Keratinocyte (primary cell): Measurements from ENCODE around the gene DIO1. TPM values are rescaled to one million over a fixed set of nuclear protein-coding genes. Genes with fewer than 3 reads are reported as not detected.

Experiments used
- DNase-seq: peaks from one replicate; pipeline ENCODE4 v3.0.0-alpha.2; 2011; ENCODE audit warnings: low read depth, missing footprints, low spot score
- FAIRE-seq: peaks from 2 replicates; lab custom pipeline; 2011; peaks lifted over from hg19 to GRCh38; lab: Jason Lieb, UNC
- H2AFZ ChIP-seq: 2 replicates; pipeline ENCODE4 v1.6.0; 2012; ENCODE audit warnings: low read length, control low read depth, inconsistent platforms; ENCODE audit not compliant: control insufficient read depth
- H3K27ac ChIP-seq: 2 replicates; pipeline ENCODE4 v1.5.1; 2011; ENCODE audit warnings: low read length; ENCODE audit not compliant: control insufficient read depth, insufficient read depth
- H3K27me3 ChIP-seq: 3 replicates; pipeline ENCODE4 v1.6.0; 2011; ENCODE audit warnings: low read length; ENCODE audit not compliant: control insufficient read depth, insufficient read depth; ENCODE audit errors: extremely low read depth
- H3K36me3 ChIP-seq, 2 experiments: 2 replicates in 1 of 2; 3 replicates in 1 of 2; pipeline ENCODE4 v1.5.1; 2011; ENCODE audit warnings: low read length in 2 of 2, mild to moderate bottlenecking in 1 of 2; ENCODE audit not compliant: control insufficient read depth in 2 of 2, insufficient read depth in 2 of 2; ENCODE audit errors: extremely low read depth in 1 of 2
- H3K4me1 ChIP-seq: 3 replicates; pipeline ENCODE4 v1.5.1; 2011; ENCODE audit warnings: low read length; ENCODE audit not compliant: control insufficient read depth, insufficient read depth; ENCODE audit errors: extremely low read depth
- H3K4me2 ChIP-seq: 3 replicates; pipeline ENCODE4 v1.6.0; 2011; ENCODE audit warnings: low read depth, low read length; ENCODE audit not compliant: control insufficient read depth, insufficient read depth; ENCODE audit errors: extremely low read depth
- H3K4me3 ChIP-seq, 3 experiments: fragments of 200-600 bp in 1 of 3; sonication (generic) in 1 of 3; 2 replicates in 2 of 3; 3 replicates in 1 of 3; pipeline ENCODE4 v1.5.1; 2011 to 2016; ENCODE audit warnings: low read length in 3 of 3, mild to moderate bottlenecking in 3 of 3, control low read depth in 2 of 3, inconsistent platforms in 1 of 3, low read depth in 1 of 3, mixed read lengths in 1 of 3, mixed run types in 1 of 3, moderate library complexity in 1 of 3; ENCODE audit not compliant: control insufficient read depth in 2 of 3, insufficient read depth in 2 of 3; ENCODE audit errors: extremely low read depth in 1 of 3
- H3K79me2 ChIP-seq: 2 replicates; pipeline ENCODE4 v1.6.0; 2012; ENCODE audit warnings: low read length; ENCODE audit not compliant: control insufficient read depth, insufficient read depth
- H3K9ac ChIP-seq: 3 replicates; pipeline ENCODE4 v1.6.0; 2011; ENCODE audit warnings: low read length; ENCODE audit not compliant: control insufficient read depth, insufficient read depth; ENCODE audit errors: extremely low read depth
- H3K9me1 ChIP-seq: 3 replicates; pipeline ENCODE4 v1.6.0; 2011; ENCODE audit warnings: low read length; ENCODE audit not compliant: control insufficient read depth, insufficient read depth; ENCODE audit errors: extremely low read depth
- H3K9me3 ChIP-seq: 2 replicates; pipeline ENCODE4 v1.5.1; 2012; ENCODE audit warnings: low read depth, low read length; ENCODE audit not compliant: control insufficient read depth
- H4K20me1 ChIP-seq: 3 replicates; pipeline ENCODE4 v1.6.0; 2011; ENCODE audit warnings: low read length; ENCODE audit not compliant: control insufficient read depth, insufficient read depth; ENCODE audit errors: extremely low read depth
- CTCF ChIP-seq, 3 experiments: IDR thresholded peaks in 1 of 3; conservative IDR thresholded peaks in 1 of 3; optimal IDR thresholded peaks in 1 of 3; 2 replicates in 2 of 3; 3 replicates in 1 of 3; pipeline versions ENCODE3 to v1.5.1; 2011; ENCODE audit warnings: low read length in 3 of 3, mild to moderate bottlenecking in 3 of 3, moderate library complexity in 2 of 3, control low read depth in 1 of 3, inconsistent platforms in 1 of 3; ENCODE audit not compliant: insufficient read depth in 2 of 3; ENCODE audit errors: extremely low read depth in 1 of 3
- EZH2 ChIP-seq: IDR thresholded peaks from one replicate; pipeline ENCODE4 v1.6.1; 2012; ENCODE audit warnings: inconsistent platforms, mild to moderate bottlenecking, low read length, moderate library complexity
- dilution Hi-C: fragments of 300-500 bp; cut with MboI; formaldehyde crosslinking; loops from one replicate; pipeline ENCODE4 v1.7.0; 2020; ENCODE audit warnings: low sequenced_read_pairs; ENCODE audit not compliant: extremely low pct_ligation_motif_present
- polyA plus RNA-seq, 5 experiments: library from polyadenylated mRNA; depleted of rRNA in 3 of 5; stranded (reverse) in 3 of 5; stranded (forward) in 1 of 5; unstranded in 1 of 5; fragments of >200 nt; gene quantifications; 1 replicate in 1 of 5; 2 replicates in 3 of 5; 3 replicates in 1 of 5; pipeline versions ENCODE4 v1.2.1 to v1.2.3, GENCODE V29; 2011 to 2012; ENCODE audit warnings: missing spikeins in 2 of 5, low read depth in 1 of 5, low replicate concordance in 1 of 5

DIO1 gene
- polyA plus RNA-seq, 1 donor (not counting 4 experiments of a cell fraction or from before 2014, with no cell fraction given): not detected

DNA sequence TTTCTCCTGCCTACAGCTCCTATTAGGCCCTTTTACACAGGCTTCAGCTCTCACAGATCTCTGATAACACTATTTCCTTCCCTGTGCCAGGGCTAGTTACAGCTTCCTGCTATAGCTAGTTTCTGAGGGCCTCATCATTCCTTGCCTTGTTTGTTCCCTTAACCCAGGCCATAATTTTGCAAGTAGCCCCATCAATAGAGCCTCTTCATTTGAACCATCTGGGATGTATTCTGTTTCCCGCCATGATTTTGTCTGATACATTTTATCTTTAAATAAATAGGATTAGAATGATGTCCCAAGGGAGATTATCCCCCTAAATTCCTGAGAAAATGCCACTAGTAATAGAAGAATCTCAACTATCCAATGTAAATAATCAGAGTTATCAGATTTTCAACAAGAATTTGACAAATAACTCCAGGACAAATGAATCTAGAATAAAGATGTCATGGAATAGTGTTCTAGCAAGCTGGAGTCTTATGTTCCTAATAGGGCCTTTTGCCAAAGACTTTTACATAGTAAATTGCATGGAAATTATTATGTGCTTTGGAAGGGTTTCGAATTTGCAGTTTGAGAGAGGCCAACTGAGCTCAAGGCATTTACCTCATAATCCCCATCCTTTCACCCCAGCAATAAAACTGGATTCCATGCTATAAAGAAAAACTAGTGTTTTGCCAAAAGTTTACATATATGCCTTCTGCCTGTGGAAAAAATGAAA, 35.4 kb downstream of the DIO1 start:
- no peak overlapping the region for H3K4me2 ChIP-seq
- FAIRE-seq (no peak), DNase-seq (no peak)
- no peaks in the 10 kb centered on the region for H3K79me2 ChIP-seq
- H3K4me3 ChIP-seq: no peak overlapping the region
- no peak overlapping the region for H3K9ac ChIP-seq
- no peaks in the 10 kb centered on the region for H3K4me1 ChIP-seq
- H3K27ac ChIP-seq: no peak overlapping the region
- no peaks in the 10 kb centered on the region for H4K20me1 ChIP-seq
- H3K27me3 ChIP-seq: no peaks in the 10 kb centered on the region
- H3K9me1 ChIP-seq: no peaks in the 10 kb centered on the region
- no peak for TF ChIP-seq CTCF (optimal IDR thresholded peaks at IDR 0.05 in 1 of 3, IDR thresholded peaks at IDR 0.05 in 1 of 3, conservative IDR thresholded peaks at IDR 0.05 in 1 of 3; ENCODE audit: extremely low read depth in 1 of 3, insufficient read depth in 2 of 3, low read length in 3 of 3)
- TF ChIP-seq EZH2: no peak
- peaks cover 0 to 8% of the 10 kb centered on the region in 2 experiments for H3K36me3 ChIP-seq
- H2AFZ ChIP-seq: no peak overlapping the region
- peaks cover 3% of the 10 kb centered on the region for H3K9me3 ChIP-seq
- dilution Hi-C loops: no loop called here

DNA sequence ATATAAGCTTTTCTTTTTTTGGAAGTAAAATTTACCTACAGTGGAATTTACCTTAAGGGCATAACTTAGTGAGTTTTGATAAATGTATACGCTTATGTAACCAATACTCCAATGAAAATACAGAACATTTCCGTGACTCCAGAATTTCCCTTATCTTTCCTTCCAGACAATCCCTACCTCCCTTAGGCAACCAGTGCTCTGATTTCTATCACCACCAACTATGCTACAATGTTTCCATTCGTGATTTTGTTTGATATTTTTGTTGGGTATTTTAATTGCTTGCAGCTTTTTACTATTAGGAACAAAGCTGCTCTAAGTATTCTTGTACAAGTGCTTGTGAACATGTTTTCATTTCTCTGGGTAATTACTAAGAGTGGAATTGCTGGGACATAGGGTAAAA, 36.9 kb downstream of the DIO1 start:
- Histone ChIP-seq H2AFZ (no peak overlapping the region), H3K9me1 (no peaks in the 10 kb centered on the region), H3K27ac (no peak overlapping the region), H3K9me3 (peaks cover 5% of the 10 kb centered on the region), H3K27me3 (no peaks in the 10 kb centered on the region), H3K4me1 (no peaks in the 10 kb centered on the region), H3K36me3 (peaks cover 6 to 10% of the 10 kb centered on the region in 2 experiments), H3K79me2 (no peaks in the 10 kb centered on the region), H3K4me2 (no peak overlapping the region), H3K9ac (no peak overlapping the region), H3K4me3 (no peak overlapping the region), H4K20me1 (no peaks in the 10 kb centered on the region)
- no peak for DNase-seq
- dilution Hi-C loops: no loop called here
- TF ChIP-seq CTCF (optimal IDR thresholded peaks at IDR 0.05 in 1 of 3, IDR thresholded peaks at IDR 0.05 in 1 of 3, conservative IDR thresholded peaks at IDR 0.05 in 1 of 3; ENCODE audit: extremely low read depth in 1 of 3, insufficient read depth in 2 of 3, low read length in 3 of 3) (no peak), EZH2 (no peak)
- FAIRE-seq: no peak
